HG03378 (cell line): ENCODE data around the gene HRH3.

ENCODE experiments used
- ATAC-seq: cut with Tn5 transposase; IDR thresholded peaks from one replicate; pipeline ENCODE4 v1.9.1; 2021; ENCODE audit warnings: mild to moderate bottlenecking, moderate library complexity; ENCODE audit not compliant: unreplicated experiment

The HRH3 gene

DNA sequence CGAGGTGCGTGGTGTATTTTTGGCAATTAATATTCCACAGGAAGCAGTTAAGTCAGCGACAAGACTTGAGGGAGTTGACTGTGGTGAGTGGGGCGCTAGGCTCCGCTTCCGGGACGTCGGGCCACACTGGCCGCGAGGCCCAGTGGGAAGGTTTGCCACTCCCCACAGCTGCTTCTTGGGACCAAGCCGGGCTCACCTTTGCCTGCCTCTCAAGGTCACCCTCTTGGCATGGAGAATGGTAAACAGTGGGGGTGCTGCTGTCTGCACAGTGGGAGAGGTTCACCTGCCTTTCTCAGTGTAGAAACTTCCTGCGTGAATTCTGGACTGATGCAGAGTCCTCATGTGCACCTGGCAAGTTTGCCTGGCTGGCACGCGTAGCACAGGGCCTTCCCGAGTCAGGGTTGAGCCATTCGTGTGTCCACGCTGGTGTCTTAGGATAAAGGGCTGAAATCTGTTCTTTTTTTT, 24.6 kb upstream of the HRH3 start:
- no peak for ATAC-seq

DNA sequence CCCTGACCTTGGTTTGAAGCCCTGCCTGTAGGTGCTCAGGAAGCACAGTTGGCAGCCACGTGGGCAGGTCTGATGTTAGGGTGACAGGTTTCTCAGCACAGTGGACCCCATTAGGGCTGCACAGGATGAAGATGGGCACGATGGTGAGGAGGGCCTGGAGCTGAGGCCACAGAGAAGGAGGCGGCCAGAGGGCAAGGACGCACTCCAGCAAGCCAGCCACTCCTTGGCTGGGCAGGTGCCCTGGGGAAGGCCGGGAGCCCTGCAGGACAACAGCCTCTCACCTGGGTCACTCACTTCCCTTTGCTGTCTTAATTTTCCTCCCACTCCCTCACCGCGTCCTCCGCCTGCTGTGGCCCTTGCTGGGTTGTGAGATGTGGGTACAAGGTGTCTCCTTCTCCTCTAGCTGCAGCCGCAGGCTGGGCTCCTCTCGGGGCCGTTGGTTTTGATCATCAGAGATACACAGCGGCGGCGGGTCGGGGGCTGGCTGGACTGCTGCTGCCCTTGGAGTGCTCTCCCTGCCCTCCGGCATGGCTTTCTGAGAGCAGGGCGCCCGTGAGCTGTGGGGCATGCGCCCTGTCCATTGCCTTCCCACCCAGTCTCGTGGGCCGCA, 23.9 kb upstream of the HRH3 start:
- ATAC-seq: no peak

DNA sequence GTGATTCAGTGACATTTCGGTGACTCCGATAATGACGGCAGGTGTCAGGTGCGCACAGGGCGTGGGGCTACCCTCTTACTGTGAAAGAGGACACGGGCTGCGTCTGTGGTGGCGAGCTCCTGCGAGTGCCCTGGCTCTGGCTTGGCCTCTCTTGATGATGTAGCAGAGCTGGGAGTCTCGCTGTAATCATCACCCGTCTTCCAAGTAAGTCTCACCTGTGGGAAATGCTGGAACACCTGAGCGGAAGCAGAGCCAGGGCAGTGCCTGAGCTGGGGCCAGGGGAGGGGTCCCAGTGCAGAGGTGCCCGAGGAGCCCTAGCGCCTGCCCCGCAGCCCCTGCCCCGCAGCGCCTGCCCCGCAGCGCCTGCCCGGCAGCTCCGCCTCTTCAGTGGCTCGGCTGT, 23.0 kb upstream of the HRH3 start:
- ATAC-seq: no peak

DNA sequence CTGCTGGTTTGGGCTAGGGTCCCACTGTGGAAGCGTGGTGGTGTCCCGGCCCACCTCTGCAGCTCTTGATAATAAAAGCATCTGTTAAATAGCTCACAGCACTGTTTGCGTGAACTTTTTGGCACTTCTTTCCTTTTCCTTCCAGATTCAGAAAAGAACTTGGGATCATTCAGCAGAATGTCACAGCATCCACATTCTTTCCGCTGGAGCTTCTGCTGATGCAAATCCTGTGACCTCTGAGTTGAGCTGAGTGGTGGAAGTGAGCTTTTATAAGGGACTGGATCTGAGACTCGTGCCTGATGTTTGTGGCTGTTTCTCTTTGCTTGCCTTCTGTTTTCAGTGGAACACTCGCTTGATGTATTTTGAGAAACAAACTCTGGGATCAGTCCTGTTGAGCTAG, 22.1 kb upstream of the HRH3 start:
- no peak for ATAC-seq

DNA sequence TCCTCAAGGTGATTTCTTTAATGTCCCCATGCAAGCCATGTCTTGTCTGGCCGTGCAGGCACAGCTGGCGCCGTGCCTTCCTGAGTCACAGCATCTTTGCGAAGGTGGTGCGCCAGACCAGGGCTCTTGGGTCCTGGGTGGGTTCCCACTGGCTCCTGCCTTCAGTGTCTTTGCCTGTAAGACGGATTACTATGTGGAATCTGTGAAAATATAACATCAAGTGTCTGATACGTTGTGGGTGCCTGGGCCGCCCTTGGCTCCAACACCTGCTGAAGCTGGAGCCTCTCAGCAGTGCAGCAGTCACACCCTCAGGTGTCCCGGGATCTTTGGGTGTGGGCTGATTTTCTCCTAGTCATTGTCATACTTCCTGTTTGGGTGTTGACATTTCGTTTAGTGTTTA, 21.4 kb upstream of the HRH3 start:
- ATAC-seq: no peak

DNA sequence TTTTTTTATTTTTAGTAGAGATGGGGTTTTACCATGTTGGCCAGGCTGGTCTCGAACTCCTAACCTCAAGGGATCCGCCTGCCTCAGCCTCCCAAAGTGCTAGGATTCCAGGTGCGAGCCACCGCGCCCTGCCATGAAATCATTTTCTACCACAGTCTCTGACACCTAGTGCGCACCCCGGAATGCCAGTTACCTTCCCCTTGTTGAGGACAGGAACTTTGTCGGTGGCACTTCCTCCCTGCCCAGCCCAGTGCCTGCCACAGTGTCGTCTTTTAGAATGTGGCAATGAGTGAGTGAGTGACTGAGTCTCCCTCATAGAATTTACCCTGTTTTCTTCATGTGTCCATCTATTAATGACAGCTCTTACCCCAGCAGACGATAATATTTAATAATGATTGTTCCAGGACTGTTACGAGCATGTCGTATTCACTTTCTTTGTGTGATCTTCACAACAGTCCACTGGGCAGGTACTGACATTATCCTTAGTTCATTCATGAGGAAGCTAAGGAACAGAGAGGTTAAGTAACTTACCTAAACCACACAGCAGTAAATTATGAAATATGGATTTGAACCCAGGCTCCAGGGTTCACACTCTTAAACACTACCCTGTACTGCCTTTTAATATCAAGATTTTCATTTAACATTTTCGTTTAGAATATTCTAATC, 20.1 kb upstream of the HRH3 start:
- no peak for ATAC-seq

DNA sequence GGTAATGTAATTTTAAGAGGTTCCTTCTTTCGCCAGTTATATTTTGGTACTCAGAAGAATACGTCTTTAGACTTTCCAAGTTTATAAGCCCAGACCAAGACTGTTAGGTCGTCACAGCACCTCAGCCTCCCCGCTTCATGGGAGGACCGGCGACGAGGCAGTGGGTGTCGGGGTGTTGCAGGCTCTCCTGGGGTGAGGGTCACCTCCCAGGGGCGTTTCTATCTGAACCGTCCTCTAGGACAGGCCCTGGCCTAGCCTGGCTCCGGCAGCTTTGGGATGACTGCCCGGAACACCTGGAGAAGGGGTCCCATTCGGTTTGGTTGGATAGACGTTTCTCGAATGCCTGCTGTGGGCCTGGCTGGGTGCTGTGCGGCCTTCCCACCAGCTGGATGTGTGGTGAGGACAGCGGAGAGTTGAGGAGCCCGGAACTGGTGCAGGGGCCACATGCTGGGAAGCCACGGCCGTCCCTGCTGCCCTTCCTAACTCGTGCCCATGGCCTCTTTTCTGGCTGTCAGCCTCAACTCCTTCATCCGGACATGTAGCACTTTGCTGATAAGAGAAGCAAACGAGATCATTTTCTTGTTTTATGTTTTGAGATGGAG, 19.3 kb upstream of the HRH3 start:
- ATAC-seq: no peak

DNA sequence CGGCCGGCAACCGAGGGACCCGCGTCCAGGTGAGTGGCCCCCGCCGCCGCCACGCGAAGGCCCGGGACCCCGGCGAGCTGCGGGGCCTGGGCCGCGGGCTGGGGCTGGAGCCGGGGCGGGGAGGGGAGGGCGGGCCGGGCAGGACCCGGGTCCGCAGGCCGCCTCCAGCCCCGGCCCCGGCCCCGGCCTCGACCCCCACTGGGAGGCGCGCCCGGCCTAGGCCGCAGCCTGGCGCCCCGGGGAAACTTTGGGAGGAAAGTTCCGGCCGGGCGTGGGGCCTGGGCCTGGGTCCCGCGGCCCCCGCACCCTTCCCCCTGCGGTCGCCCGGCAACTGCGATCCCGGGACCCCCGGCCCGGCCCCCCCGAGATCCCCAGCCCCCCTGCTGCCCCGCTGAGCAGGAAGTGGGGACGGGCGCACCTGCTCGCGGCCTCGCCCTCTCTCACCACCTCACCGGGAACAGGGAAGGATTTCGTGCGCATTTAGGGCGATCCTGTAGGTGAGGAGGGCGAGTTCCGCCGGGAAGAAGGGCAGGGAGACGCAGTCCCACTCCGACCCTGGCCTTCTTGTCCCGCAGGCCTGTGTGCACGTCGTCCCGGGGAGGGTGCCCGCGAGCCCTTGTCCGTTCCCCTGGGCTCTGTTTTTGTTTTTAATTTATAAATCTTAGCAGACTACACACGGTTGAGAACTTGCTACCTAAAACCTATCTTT, 18.6 kb upstream of the HRH3 start:
- ATAC-seq: no peak

DNA sequence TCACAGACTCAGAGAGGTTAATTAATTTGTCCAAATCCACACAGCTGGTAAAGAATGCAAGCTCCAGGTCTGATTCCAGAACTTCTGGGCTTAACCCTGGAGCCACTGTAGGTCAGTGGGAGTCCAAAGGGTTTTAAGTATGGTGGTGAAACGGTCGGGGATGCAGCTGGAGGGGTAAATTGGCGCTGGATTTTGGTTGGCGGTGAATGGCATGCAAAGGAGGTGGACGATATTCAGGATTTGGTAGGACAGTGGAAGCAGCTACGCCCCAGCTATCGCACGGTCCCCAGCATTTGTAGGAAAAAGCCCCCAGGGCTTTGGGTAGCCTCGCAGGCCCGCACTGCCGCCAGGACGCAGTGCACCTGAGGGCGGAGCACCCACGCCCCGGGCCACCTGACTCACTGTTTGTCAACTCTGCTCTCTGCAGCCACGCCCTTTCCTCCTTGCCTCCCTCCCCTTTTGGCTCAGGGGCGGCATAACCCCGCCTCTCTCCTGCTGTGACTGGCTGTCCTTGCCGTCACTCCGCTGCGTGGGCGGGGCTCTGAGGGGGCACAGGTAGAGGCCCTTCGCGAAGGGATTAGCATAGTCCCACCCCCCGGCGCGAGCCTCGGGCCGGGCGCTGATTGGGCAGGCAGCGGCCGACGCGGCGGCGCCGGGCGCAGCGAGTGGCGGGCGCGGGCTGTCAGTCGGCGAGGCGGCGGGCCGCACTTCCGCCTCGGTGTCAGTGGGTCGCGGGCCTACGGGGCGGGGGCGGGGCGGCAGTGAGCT, 17.9 kb upstream of the HRH3 start, which contains the start of gene OSBPL2:
OSBPL2 (plus strand) TSS at position 721 of the 768 bp plus-strand sequence. CDS start 17,664 bp downstream, outside the sequence.
- peak; percentile 98 for ATAC-seq

DNA sequence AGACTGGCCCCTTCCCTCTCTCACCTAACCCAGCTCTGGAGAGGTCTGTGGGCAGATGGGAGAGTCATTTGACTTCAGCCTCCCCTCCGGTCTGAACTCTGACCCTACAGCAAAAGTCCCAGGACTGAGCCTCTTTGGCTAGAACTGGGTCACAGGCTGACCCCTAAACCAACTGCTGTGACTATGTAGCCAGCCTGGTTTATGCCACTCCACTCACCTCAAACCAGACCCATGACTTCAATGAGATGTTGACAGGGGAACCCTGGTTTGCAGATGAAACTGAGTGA, 17.4 kb upstream of the HRH3 start:
- ATAC-seq: no peak

DNA sequence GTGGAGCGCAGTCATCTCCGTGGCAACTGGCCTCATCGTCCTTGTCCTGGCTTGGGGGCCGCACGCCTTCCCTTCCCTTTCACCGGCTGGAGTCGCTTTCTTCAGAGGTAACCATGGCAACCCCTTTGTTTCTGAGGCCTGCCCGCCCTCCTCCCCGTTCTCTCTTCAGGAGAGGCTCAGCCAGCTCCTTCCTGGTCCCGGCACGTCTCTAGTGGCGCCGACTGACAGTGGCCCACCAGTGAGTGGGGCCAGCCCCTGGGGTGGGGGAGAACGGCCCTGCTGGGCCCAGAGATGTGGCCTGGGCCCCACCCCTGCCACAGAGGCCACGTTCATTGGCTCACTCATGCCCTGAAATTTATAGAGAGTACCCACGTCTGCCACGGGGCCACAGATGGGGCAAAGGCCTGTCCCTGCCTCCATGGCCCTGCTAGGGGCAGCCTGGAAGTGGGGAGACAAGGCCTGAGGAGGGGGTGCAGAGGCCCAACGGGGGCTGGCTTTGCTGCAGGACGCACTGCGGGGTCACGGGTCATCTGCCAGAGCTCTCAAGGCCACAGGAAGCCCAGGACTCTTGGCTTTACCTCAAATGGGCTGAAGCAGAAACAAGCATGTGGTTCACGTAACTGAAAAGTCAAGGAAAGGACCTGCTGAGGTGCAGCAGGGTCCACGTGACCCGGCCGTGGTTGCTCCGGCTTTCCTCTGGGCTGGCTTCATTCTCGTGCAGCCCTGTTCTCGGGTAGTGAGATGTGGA, 16.9 kb upstream of the HRH3 start:
- no peak for ATAC-seq

DNA sequence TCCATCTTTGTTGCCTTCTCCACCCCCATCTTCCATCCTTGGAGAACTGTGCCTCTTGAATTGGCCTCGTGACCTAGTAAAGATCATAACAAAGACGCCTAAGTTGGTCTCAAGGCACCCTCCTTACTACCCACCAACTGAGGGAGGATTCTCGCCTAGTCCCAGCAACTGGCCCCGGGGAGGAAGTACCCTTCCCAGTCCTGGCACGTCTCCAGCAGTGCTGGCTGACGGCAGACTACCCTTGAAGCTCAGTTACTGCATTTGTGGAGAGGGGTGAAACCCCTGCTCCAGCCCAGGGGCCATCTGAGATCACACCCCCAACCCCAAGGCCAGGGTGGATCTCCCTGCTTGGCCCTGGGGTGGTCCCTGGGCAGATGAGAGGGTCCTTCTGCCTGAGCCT, 16.1 kb upstream of the HRH3 start:
- ATAC-seq: no peak

DNA sequence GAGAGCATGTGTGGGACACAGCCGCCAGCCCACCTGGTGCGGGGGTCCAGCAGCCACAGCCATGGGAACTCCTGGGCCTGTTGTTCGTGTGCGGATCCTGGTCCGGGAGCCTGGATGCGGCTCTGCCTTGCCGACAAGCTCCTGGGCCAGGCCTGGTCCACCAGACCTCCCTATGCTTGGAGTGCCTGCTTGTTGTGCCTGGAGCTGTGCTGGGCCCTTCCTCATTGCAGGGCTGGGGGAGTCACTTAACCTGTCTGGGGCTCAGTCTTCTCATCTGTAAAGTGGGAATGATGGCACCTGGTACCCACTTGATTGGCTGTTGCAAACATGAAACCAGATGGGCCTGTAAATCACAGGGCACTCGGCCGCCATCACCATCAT, 15.7 kb upstream of the HRH3 start:
- no peak for ATAC-seq

DNA sequence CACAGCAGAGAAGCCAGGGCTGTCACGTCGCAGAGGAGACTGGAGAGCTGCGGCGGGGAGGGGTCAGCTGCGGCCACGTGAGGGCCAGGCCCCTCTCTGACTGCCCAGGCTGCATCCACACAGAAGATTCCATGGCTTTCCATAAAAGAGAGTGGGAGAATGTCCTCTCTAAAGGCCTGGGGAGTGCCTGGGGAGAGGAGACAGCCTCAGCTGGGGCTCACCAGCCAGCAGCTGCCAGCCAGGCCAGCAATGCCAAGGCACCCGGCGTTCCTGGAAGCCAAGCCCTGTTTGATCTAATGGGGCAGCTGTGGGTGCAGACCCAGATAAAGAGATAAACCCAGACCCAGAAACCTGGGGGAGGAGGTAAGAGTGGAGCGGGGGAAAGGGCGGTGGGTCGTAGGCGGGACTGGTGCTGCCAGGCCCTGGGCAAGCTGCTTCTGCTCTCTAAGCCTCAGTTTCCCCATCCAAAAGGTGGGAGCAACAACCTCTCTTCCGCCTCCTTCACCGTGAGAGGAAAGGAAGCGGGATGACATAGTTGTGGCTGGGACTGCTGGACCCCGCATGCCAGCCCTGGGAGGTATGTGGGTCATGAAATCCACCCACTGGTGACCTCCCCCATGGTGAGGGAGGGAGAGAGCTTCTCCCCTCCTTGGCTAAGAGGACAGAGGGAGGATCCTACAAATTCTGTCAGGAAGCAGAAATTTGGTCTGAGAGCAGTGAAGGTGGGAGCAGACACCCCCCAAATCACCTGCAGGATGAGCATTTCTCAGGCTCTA, 15.1 kb upstream of the HRH3 start:
- no peak for ATAC-seq

DNA sequence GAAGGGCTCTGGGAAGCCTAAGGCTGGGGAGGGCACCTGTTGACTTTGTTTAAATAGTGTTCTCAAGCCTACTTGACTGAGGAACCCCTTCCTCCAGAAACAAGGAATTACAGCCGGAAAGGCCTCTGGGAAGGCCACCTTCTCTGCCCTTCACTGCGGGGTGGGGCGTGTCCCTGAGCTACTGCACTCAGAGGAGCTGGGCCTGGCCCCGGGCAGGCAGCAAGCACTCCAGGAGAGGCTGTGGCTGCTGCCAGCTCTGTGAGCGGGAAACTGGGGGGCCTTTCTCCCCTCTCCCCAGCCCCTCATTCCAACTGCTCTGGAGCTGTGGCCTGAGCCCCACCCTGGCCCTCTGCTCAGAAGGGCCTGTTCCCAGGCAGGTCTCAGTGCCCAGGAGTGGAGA, 14.3 kb upstream of the HRH3 start:
- no peak for ATAC-seq

DNA sequence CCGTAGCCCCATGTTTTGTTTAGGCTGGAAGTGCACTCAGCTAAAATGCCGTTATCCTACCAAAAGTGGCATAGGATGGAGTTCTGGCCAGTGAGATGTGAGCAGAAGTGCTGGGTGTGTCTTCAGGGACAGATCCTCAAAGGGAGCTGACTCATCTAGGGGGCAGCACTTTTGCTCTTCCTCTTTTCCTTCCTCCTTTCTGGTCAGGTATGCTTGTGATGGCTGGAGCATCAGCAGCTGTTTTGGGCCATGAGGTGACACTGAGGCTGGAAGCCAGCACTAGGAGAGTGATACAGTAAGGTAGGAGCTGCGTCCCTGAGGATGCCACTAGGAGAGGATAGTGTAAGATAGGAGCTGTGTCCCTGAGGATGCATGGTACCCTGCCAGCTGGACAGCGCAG, 13.6 kb upstream of the HRH3 start:
- no peak for ATAC-seq

DNA sequence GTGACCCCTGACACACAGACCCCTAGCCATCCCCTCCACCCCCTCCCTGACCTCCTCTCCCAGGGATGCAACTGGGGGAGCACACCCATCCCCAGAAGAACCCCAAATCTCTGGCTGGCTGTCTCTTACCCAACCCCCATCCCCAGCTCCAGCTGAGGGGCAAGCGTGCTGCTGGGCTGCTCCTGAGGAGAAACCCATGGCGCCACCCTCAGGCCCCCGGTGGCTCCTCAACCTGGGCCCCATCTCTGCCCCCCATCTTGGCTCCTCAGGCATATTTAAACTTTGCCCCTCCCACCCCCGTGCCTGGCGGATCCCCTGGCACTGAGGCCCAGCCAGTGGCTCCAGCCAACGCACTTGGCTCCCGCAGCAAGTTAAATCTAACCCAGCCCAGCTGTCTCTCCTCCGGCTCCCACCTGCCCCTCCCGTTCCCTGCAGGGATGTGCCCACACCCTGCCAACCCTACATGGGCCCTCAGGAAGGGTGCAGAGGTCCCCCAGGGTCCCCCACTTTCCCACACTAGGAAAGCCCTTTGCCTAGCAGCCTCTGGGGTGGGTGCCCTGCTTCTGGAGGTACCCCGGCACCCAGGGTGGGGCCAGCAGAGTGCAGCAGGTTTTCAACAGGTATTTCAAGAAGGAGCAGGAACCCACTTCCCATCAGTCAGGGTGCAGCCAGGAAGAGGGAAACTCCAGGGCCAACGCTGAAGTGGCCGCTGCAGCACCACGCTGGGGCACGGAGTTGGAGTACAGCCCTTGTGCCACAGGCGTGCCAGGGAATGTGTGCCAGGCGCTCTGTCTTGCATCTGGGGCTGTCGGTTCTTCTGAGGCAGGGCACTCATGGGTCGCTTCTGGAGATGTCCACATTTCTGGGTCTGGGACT, 12.9 kb upstream of the HRH3 start:
- no peak for ATAC-seq

DNA sequence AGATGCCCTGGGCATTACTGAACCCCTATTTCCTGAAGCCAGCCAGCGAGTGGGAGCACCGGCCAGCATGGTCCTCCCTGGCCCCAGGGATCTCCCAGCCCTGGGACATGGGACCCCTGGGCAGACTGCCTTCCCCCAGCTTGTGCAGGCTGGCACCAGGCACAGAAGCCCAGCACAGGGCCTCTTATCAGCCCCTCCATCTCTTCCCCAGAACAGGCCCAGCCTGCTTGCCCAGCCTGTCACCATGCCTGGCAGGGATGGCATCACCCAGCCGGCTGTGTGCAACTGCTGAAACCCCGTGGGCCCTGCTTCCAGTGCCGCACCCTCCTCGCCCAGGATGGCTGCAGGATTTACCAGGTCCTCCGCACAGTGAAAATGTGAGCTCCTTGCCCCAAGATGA, 12.1 kb upstream of the HRH3 start:
- ATAC-seq: no peak

DNA sequence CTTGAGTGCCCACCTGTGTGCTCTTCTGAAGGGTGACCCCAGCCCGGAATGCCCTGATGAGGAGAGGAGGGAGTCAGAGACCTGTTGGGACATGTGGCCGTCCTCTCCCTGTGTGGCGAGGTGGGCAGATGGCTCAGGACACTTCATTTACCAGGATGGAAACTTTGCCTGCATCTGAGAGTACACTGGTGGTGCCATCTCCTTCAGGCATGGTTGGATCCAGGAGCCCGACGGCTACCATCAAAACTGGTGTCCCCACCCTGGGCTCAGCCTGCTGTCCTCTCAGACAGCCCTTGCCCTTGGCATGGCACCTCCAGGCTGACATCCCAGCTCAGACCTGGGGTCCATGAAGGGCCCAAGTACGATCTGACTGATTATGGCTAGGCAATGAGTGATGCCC, 11.2 kb upstream of the HRH3 start:
- ATAC-seq: no peak
